SK-N-SH treated with all-trans-retinoic acid at 6 μM for 48 hours (cell line): ENCODE measurements around the gene EP400.

Experiments used
- ARNTL ChIP-seq: fragments of 450-650 bp; formaldehyde crosslinking; IDR thresholded peaks from 2 replicates; pipeline ENCODE4 v1.5.0; 2020; ENCODE audit warnings: low read depth, mild to moderate bottlenecking, moderate library complexity, borderline replicate concordance
- RARB ChIP-seq: fragments of 250-450 bp; sonication (Bioruptor Pico); IDR thresholded peaks from 2 replicates; pipeline ENCODE4 v1.8.0; 2021; ENCODE audit warnings: mild to moderate bottlenecking, moderate library complexity
- SNAI2 ChIP-seq: fragments of 250-450 bp; sonication (Bioruptor Pico); IDR thresholded peaks from 2 replicates; pipeline ENCODE4 v1.5.0; 2020; ENCODE audit warnings: mild to moderate bottlenecking, moderate library complexity
- ZC3H10 ChIP-seq: fragments of 250-450 bp; sonication (Bioruptor Pico); IDR thresholded peaks from 2 replicates; pipeline ENCODE4 v1.5.1; 2021; ENCODE audit warnings: mild to moderate bottlenecking, moderate library complexity
- ZFP3 ChIP-seq: fragments of 250-450 bp; sonication (Bioruptor Pico); IDR thresholded peaks from 2 replicates; pipeline ENCODE4 v1.5.0; 2020; ENCODE audit warnings: mild to moderate bottlenecking, moderate library complexity
- ZFP30 ChIP-seq: fragments of 450-650 bp; formaldehyde crosslinking; IDR thresholded peaks from 2 replicates; pipeline ENCODE4 v1.5.0; 2022; ENCODE audit warnings: mild to moderate bottlenecking, moderate library complexity

DNA sequence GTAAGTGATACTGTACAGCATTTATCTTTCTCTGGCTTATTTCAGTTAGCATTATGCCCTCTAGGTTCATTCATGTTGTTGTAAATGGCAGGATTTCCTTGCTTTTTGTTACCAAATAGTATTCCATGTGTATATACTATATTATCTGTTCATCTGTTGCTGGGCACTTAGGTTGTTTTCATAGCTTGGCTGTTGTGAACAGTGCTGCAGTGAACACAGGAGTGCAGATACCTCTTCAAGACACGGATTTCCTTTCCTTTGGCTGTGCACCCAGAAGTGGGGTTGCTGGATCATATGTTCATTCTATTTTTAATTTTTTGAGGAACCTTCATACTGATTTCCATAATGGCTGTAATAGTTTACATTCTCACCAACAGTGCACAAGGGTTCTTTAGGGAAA, 21.5 kb downstream of the EP400 start:
- TF ChIP-seq ZFP30 (CRISPR knock-in tag) (no peak), ZC3H10 (CRISPR knock-in tag) (no peak), SNAI2 (CRISPR knock-in tag) (no peak), ZFP3 (CRISPR knock-in tag) (no peak), RARB (no peak), ARNTL (no peak)
